ENCODE data around the gene GNPDA2.

DNA sequence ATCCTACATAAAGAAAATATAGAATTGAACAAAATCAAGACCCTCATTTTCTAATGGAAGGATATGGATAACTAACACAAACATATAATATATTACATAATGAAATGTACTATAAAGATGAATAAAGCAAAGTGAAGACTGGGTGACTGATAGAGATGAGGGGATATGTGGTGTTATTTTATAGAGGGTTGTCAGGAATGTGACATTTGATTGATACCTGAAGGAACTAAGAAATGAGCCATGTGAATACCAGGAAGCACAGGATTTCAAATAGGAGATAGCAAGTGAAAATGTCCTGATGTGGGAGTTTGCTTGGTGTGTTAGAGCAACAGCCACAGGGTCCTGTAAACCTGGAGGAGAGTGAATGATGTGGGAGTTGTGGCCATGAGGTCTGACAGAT is 40.1 kb upstream of the GNPDA2 start:
- no peak for TF ChIP-seq SUZ12 (IDR thresholded peaks at IDR 0.05)
- TF ChIP-seq HDGF (IDR thresholded peaks at IDR 0.05; ENCODE audit: borderline replicate concordance): no peak
- no peak for TF ChIP-seq FOXK2 (IDR thresholded peaks at IDR 0.05)
- no peak for TF ChIP-seq TARDBP (IDR thresholded peaks at IDR 0.05)
- no peak for TF ChIP-seq L3MBTL2 (conservative IDR thresholded peaks at IDR 0.05)
- TF ChIP-seq NFRKB (IDR thresholded peaks at IDR 0.05): no peak
- no peak for TF ChIP-seq ARNT (IDR thresholded peaks at IDR 0.05)
- no peak for TF ChIP-seq BHLHE40 (IDR thresholded peaks at IDR 0.05; ENCODE audit: borderline replicate concordance)
- TF ChIP-seq PKNOX1 (IDR thresholded peaks at IDR 0.05): no peak
- TF ChIP-seq FOXA1 (IDR thresholded peaks at IDR 0.05): no peak
- TF ChIP-seq ELF4 (IDR thresholded peaks at IDR 0.05): no peak
- TF ChIP-seq FOXM1 (IDR thresholded peaks at IDR 0.05; ENCODE audit: borderline replicate concordance): no peak
- no peak for TF ChIP-seq LEF1 (IDR thresholded peaks at IDR 0.05; ENCODE audit: borderline replicate concordance)
- no peak for TF ChIP-seq SP1 (IDR thresholded peaks at IDR 0.05)

Measured in HEK293T (cell line).